Mucosa of rectum (tissue), 2 donors: Measurements from ENCODE around the gene ZNF536.

ENCODE experiments used
- H3K27ac ChIP-seq, 2 donors: one replicate each; pipeline ENCODE4 v1.7.0; 2013; ENCODE audit warnings: inconsistent platforms in 2 of 2, low read depth in 2 of 2, low read length in 2 of 2
- H3K27me3 ChIP-seq, 2 donors: one replicate each; pipeline ENCODE4 v1.7.0; 2013; ENCODE audit warnings: low read length in 2 of 2; ENCODE audit not compliant: control insufficient read depth in 2 of 2, insufficient read depth in 2 of 2
- H3K36me3 ChIP-seq, 2 donors: one replicate each; pipeline ENCODE4 v1.7.0; 2013; ENCODE audit warnings: low read length in 2 of 2; ENCODE audit not compliant: control insufficient read depth in 2 of 2, insufficient read depth in 2 of 2
- H3K4me1 ChIP-seq, 2 donors: one replicate each; pipeline ENCODE4 v1.7.0; 2013; ENCODE audit warnings: low read length in 2 of 2, mild to moderate bottlenecking in 1 of 2; ENCODE audit not compliant: control insufficient read depth in 2 of 2, insufficient read depth in 2 of 2
- H3K4me3 ChIP-seq, 2 donors: one replicate each; pipeline ENCODE4 v1.7.0; 2013; ENCODE audit warnings: low read length in 2 of 2
- H3K9ac ChIP-seq, 2 donors: one replicate each; pipeline ENCODE4 v1.7.0; 2013; ENCODE audit warnings: low read length in 2 of 2, low read depth in 1 of 2, mild to moderate bottlenecking in 1 of 2
- H3K9me3 ChIP-seq, 2 donors: one replicate each; pipeline ENCODE4 v1.7.0; 2013; ENCODE audit warnings: low read length in 2 of 2; ENCODE audit not compliant: control insufficient read depth in 2 of 2
- donor health status: healthy.
- donor health status: Normal muscosa, but diverticular disease.

The ZNF536 gene

DNA sequence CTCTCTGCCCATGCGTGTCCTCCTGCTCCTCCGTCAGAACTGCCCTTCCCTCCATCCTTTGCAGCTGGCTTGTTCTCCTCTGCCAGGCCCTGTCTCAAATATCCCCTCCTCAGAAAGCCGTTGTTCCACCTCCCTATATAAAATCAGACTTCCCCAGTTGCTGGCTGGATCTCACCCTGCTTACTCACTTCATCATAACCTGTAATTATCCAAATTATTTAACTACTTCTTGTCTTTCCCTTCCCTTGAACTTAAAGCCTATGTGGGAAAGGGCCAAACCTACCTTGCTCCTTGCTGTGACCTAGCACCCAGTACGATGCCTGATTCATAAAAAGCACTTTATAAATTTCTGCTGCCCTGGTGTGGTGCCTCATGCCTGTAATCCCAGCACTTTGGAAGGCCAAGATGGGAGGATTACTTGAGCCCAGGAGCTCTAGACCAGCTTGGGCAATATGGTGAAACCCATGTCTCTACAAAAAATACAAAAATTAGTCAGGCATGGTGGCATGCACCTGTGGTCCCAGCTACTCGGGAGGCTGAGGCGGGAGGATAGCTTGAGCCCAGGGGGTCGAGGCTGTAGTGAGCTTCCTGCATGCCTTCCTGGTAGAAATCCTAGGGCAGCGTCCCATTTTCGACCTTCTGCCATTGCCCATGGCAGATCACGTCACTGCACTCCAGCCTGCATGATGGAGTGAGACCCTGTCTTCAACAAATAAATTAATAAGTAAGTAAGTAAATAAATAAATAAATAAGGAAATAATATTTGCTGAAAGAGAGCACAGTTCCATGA, 39.5 kb upstream of the ZNF536 start:
- no peak overlapping the region for H3K9ac ChIP-seq
- H3K9me3 ChIP-seq, result no peaks in the 10 kb centered on the region
- no peak overlapping the region for H3K4me3 ChIP-seq
- no peaks in the 10 kb centered on the region for H3K4me1 ChIP-seq
- H3K36me3 ChIP-seq, result no peaks in the 10 kb centered on the region
- H3K27ac ChIP-seq, result no peak overlapping the region
- H3K27me3 ChIP-seq, result no peaks in the 10 kb centered on the region

DNA sequence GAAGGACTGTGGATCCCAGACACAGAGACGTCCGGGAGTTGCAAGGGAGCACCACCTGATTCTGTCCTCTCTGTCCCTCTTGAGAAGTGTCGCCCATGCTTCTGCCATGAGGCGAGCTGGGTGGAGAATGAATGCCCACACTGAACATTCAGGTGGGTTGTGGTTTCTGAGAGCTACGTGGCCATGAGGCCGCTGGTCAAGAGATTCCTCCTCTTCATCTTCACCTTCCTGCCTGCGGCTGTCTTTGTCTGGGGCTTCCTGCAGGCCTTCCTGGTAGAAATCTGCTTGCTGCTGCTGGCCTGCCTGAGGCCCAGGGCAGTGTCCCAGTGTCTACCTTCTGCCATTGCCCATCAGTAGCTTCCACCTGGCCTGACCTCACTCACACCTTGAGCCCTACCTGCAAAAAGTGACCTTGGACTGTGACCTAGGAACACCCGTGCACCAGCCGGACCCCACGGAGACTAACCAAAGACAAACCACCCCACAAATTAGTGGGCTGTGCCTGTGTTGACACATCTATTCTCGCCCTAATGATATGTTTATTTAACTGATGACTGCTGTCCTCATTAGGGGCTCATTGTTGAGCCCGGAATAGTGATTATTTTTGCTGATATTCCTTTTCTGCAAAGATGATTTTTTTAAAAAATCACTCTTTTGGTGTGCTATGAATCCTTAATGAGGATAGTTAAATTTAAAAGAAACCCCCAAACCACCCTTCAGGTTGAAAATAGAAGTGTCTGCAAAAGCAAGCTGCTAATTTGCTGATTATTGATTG, 38.7 kb upstream of the ZNF536 start:
- H3K36me3 ChIP-seq, result no peaks in the 10 kb centered on the region
- no peaks in the 10 kb centered on the region for H3K4me1 ChIP-seq
- no peak overlapping the region for H3K9ac ChIP-seq
- H3K9me3 ChIP-seq, result no peaks in the 10 kb centered on the region
- no peak overlapping the region for H3K27ac ChIP-seq
- H3K27me3 ChIP-seq, result no peaks in the 10 kb centered on the region
- no peak overlapping the region for H3K4me3 ChIP-seq

DNA sequence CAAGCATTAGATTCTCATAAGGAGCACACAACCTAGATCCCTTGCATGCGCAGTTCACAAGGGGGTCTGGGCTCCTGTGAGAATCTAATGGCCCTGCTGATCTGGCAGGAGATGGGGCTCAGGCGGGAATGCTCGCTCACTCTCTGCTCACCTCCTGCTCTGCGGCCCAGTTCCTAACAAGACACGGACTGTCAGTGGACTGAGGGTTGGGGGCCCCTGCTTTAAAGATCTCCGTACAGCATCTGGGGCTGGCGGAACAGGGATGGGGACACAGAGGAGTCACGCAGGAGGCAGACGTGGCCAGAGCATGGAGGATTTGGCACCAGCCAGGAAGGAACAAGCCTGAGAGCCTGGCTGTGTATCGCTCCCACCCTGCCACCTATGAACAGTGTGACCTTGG, 37.3 kb upstream of the ZNF536 start:
- Histone ChIP-seq H3K4me3 (no peak overlapping the region), H3K9ac (no peak overlapping the region), H3K27me3 (no peaks in the 10 kb centered on the region), H3K36me3 (no peaks in the 10 kb centered on the region), H3K27ac (no peak overlapping the region), H3K9me3 (no peaks in the 10 kb centered on the region), H3K4me1 (no peaks in the 10 kb centered on the region)

DNA sequence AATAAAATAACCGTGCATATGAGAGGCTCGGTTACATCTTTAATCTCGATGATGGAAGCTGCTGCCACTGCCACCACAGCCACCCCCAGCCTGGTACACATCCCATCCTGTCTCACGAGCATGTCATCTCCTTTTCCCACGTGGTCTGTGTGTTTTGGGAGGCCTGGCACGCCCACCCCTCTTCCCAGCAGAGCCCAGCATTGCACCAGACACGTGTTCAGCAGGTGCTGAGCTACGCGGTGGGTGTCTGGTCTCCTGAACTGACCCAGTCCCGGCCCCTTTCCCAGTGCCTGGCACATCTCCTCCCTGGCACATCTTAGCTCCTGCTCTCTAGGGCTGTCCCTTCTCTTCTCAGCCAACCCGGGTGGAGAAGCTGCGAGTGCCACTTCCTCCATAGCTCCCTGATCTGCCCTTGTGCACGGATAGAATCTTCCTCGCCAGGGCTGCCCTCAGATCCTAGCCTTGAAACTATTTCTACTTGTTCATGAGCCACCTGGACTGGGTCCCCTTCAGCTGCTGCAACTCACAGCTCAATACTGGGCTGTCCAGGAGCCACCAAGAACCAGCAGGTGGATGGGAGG, 36.8 kb upstream of the ZNF536 start:
- Histone ChIP-seq H3K9me3 (no peaks in the 10 kb centered on the region), H3K27me3 (no peaks in the 10 kb centered on the region), H3K4me1 (no peaks in the 10 kb centered on the region), H3K36me3 (no peaks in the 10 kb centered on the region), H3K27ac (no peak overlapping the region), H3K9ac (no peak overlapping the region), H3K4me3 (no peak overlapping the region)

DNA sequence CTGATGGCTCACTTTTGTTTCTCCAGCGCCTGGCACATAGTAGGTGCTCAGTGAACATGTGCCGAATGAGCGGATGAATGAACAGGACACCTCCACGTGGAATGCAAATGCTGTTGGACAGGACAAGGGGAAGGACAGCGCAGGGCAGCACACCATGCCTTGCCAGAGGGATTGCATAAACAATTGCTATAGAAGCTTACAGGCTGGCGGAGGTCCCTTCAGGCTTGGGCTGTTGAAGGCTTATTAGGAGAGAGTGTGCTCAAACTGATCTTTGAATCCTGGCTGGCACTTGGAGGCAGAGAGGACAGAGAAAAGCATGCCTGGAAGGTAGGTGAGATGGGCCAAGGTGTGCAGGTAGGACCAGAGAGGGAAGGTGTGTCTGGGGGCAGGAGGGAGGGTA, 35.9 kb upstream of the ZNF536 start:
- Histone ChIP-seq H3K36me3 (no peaks in the 10 kb centered on the region), H3K4me3 (no peak overlapping the region), H3K27me3 (no peaks in the 10 kb centered on the region), H3K4me1 (no peaks in the 10 kb centered on the region), H3K9me3 (no peaks in the 10 kb centered on the region), H3K9ac (no peak overlapping the region), H3K27ac (no peak overlapping the region)

DNA sequence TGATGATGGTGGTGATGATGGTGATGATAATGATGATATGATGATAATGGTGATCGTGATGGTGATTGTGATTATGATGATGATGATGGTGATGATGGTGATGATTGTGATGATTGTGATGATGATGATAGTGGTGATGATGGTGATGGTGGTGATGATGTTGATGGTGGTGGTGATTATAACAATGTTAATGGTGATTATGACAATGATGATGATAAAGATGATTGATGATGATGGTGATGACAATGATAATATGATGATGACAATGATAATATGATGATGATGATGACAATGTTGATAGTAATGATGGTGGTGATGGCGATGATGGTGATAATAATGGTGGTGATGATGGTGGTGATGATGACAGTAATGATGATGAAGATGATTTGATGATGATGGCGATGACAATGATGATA, 34.1 kb upstream of the ZNF536 start:
- no peaks in the 10 kb centered on the region for H3K9me3 ChIP-seq
- no peak overlapping the region for H3K4me3 ChIP-seq
- H3K4me1 ChIP-seq, result no peaks in the 10 kb centered on the region
- no peaks in the 10 kb centered on the region for H3K36me3 ChIP-seq
- H3K27ac ChIP-seq, result no peak overlapping the region
- no peaks in the 10 kb centered on the region for H3K27me3 ChIP-seq
- H3K9ac ChIP-seq, result no peak overlapping the region

DNA sequence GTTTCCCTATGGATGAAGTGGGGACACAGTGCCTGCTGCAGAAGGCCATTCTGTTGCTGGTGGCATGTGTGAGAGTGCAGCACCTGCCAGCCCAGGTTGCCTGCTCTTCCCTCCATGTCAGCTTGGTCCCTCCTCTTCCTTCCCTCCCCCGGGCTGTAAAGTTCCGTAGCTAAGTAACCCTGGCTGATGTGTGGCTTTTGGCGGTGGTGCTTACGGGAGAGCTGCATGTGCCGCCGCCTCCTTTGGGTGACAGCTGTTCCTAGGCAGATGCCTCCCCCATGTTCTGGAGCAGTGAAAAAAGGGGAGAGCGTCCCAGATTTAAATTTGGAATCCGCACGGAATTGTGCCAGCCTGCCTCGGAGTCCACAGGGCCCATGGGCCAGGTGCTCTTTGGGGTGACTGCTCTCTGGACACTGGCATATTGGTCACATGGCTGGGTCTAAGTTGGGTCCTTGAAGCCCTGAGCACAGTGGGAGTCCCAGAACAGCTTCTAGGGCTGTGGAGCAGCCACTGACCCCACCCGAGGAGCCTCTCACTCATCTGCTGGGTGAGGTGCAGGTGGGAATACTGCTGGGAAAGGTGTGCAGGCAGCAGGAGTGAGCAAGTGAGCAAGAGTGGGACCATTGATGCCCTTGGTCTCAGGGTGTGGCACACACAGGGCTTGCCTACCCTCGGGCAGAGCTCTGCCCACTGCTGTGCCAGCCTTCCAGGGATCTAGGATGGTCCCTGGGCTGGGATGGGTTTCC, 33.1 kb upstream of the ZNF536 start:
- no peak overlapping the region for H3K9ac ChIP-seq
- H3K27ac ChIP-seq, result no peak overlapping the region
- H3K36me3 ChIP-seq, result no peaks in the 10 kb centered on the region
- no peaks in the 10 kb centered on the region for H3K9me3 ChIP-seq
- no peak overlapping the region for H3K4me3 ChIP-seq
- H3K4me1 ChIP-seq, result no peaks in the 10 kb centered on the region
- H3K27me3 ChIP-seq, result no peaks in the 10 kb centered on the region

DNA sequence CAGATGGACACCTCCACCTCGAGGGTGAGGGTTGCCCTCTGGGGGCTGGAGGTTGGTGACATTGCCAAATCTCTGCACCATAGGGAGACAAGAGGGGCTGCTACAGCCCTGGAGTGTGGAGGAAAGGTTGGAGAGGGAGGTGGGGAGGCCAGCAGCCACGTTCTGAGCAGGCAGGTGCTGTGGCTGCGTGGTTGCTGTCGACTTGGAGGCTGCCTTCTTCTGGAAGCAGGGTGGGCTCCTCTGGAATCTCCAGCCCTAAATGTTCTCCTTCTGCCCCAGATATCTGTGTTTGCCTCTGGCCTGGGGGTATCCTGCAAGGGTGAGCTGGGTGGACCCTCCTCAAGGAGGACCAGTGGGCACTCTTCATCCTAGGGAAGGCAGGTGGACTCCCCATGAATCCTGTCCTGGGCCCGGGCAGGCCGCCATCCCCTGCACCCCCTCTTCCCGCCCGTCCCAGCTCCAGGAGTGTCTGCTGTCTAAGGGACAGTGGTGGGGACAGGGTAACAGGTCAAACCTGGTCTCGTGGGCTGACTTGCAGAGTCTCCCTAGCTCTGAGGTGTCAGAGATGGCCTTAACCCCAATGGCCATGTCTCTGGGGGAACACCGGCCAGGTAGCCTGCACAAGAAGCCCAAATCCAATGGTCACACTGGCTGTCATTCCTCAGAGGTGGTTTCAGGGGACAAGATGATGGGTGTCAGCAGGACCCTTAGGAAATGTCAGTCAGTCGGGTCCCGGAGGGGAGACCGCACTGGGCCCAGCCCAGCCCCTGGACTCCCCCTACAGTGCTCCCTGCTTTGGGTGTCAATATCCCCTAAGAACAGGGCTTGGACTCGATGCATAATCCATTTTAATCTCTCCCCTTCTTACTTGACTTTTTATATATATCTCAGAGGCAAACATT, 32.3 kb upstream of the ZNF536 start:
- H3K4me1 ChIP-seq, result no peaks in the 10 kb centered on the region
- no peak overlapping the region for H3K4me3 ChIP-seq
- no peaks in the 10 kb centered on the region for H3K36me3 ChIP-seq
- no peak overlapping the region for H3K27ac ChIP-seq
- H3K9me3 ChIP-seq, result no peaks in the 10 kb centered on the region
- H3K9ac ChIP-seq, result no peak overlapping the region
- H3K27me3 ChIP-seq, result no peaks in the 10 kb centered on the region

DNA sequence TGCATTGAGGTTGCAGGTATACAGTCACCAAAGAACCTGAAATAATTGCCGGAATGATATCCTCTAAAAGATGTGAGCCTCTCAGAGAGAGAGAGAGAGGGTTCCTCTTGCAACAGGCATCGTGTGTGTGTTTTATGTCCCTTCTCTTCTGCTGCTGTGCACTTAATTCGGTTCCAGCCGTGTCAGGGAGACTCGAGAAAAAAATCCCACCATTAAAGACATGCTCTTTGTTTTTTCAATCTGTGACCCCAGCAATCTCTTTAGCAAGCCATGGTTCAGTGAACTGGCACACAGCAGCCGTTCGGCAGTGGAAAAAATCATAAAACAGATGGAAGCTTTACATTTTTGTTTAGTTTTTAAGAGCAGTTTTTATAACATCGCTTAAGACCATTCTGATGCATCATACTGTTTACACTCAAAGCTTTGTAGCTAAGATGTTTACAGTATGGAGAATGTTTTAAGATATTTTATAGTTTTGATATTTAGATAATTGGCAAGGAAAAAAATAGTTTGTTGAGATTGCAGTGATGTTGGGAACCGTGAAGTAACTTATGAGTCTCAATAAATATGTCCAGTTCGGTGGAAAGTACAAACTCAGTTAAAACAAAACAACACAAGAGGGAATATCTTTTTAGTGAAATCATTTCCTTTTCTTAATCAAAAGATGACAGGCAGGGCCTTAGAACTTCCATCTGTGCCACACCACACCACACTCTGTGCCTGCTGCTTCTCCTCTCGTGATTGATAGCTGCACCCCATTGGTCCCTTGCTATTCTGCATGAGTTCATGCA, 31.2 kb upstream of the ZNF536 start:
- no peaks in the 10 kb centered on the region for H3K9me3 ChIP-seq
- H3K27ac ChIP-seq, result no peak overlapping the region
- H3K4me3 ChIP-seq, result no peak overlapping the region
- H3K36me3 ChIP-seq, result no peaks in the 10 kb centered on the region
- H3K4me1 ChIP-seq, result no peaks in the 10 kb centered on the region
- H3K27me3 ChIP-seq, result no peaks in the 10 kb centered on the region
- H3K9ac ChIP-seq, result no peak overlapping the region
